ENCODE measurements around the gene LRMDA. TPM values are rescaled to one million over a fixed set of nuclear protein-coding genes. Genes with fewer than 3 reads are reported as not detected.

The LRMDA gene
- total and polyA plus RNA-seq, 2 of the 8 experiments (the other 6 are each of a cell fraction or from before 2014, with no cell fraction given): 0.86 to 2.8 TPM

GRCh38 chr10:76047521-76047920 lies 616.1 kb downstream of the LRMDA start (continued):
- no peak for TF ChIP-seq CHD7 (IDR thresholded peaks at IDR 0.05; ENCODE audit: insufficient replicate concordance, low read length)
- TF ChIP-seq FOSL1 (IDR thresholded peaks at IDR 0.05; ENCODE audit: insufficient read depth, low read depth, low read length): no peak
- no peak for TF ChIP-seq CHD1 (IDR thresholded peaks at IDR 0.05; ENCODE audit: low read depth, low read length)
- no peak for TF ChIP-seq SP1 (IDR thresholded peaks at IDR 0.05; ENCODE audit: low read depth, low read length)
- no peak for TF ChIP-seq KDM5A (IDR thresholded peaks at IDR 0.05; ENCODE audit: low read length)
- no peak for TF ChIP-seq JUN (IDR thresholded peaks at IDR 0.05; ENCODE audit: low read depth, low read length)
- TF ChIP-seq HDAC6 (IDR thresholded peaks at IDR 0.05; ENCODE audit: low read depth, low read length): no peak
- TF ChIP-seq RAD21 (IDR thresholded peaks at IDR 0.05 in 1 of 2, conservative IDR thresholded peaks at IDR 0.05 in 1 of 2; ENCODE audit: low read depth in 2 of 2, low read length in 2 of 2): no peak
- no peak for TF ChIP-seq E2F6 (IDR thresholded peaks at IDR 0.05)
- no peak for TF ChIP-seq CBX5 (IDR thresholded peaks at IDR 0.05; ENCODE audit: low read depth, low read length)
- no peak for TF ChIP-seq SIN3A (conservative IDR thresholded peaks at IDR 0.05 in 1 of 2, IDR thresholded peaks at IDR 0.05 in 1 of 2; ENCODE audit: low read depth in 1 of 2, low read length in 2 of 2)
